Transverse colon (tissue), 4 donors: ENCODE data around the gene SOCS3. TPM values are rescaled to one million over a fixed set of nuclear protein-coding genes. Genes with fewer than 3 reads are reported as not detected.
A peak's percentile ranks its signal among the peaks of the same experiment; 100 is the strongest.
"Not testable (repeated sequence)": the region's sequence is repeated elsewhere in the genome, so short reads cannot be mapped to it uniquely, and the experiment has no call there.

ENCODE experiments used
- DNase-seq: peaks from one replicate; pipeline ENCODE4 v3.0.0-alpha.2; 2019
- H3K27ac ChIP-seq, 4 donors: fragments of 200-600 bp; sonication (generic); 2 replicates each; pipeline ENCODE4 v1.5.1; 2016 to 2018; ENCODE audit warnings: inconsistent platforms in 4 of 4
- H3K27me3 ChIP-seq: fragments of 200-600 bp; sonication (generic); 2 replicates; pipeline ENCODE4 v1.5.1; 2017; ENCODE audit warnings: inconsistent platforms
- H3K36me3 ChIP-seq, 4 donors: fragments of 200-600 bp; sonication (generic); 2 replicates each; pipeline ENCODE4 v1.5.1; 2017 to 2019; ENCODE audit warnings: inconsistent platforms in 4 of 4
- H3K4me1 ChIP-seq, 4 donors: fragments of 200-600 bp; sonication (generic); 2 replicates each; pipeline ENCODE4 v1.5.1; 2017 to 2020; ENCODE audit warnings: inconsistent platforms in 4 of 4
- H3K4me3 ChIP-seq, 4 donors: fragments of 200-600 bp; sonication (generic); 1 replicate in 1 of 4; 2 replicates in 3 of 4; pipeline versions ENCODE4 v1.5.1 to v1.6.1; 2017 to 2019; ENCODE audit warnings: inconsistent platforms in 4 of 4
- H3K9me3 ChIP-seq, 2 donors: fragments of 200-600 bp; sonication (generic); 2 replicates each; pipeline ENCODE4 v1.5.1; 2017 to 2019; ENCODE audit warnings: inconsistent platforms in 2 of 2
- CTCF ChIP-seq, 5 experiments: fragments of 200-600 bp in 3 of 5; fragments of 450-650 bp in 2 of 5; sonication (generic) in 3 of 5; IDR thresholded peaks; 1 replicate in 2 of 5; 2 replicates in 3 of 5; pipeline ENCODE4 v1.5.1; 2016 to 2017; ENCODE audit warnings: antibody characterized with exemption in 5 of 5, inconsistent platforms in 3 of 5, mild to moderate bottlenecking in 2 of 5, moderate library complexity in 1 of 5
- EP300 ChIP-seq: sonication (generic); formaldehyde crosslinking; IDR thresholded peaks from one replicate; pipeline ENCODE4 v1.6.1; 2017; ENCODE audit warnings: antibody characterized with exemption, low read depth
- POLR2A ChIP-seq: fragments of 450-650 bp; IDR thresholded peaks from one replicate; pipeline ENCODE4 v1.6.1; 2016; ENCODE audit warnings: antibody characterized with exemption, mild to moderate bottlenecking, moderate library complexity
- POLR2AphosphoS5 ChIP-seq, 3 donors: sonication (generic); formaldehyde crosslinking; IDR thresholded peaks; one replicate each; pipeline ENCODE4 v1.6.1; 2016; ENCODE audit warnings: antibody characterized with exemption in 3 of 3
- WGBS, 2 donors: methylation state at CpG; one replicate each; pipeline ENCODE4 v1.1.5; 2018; ENCODE audit warnings: low coverage in 1 of 2; 5-methylcytosine and 5-hydroxymethylcytosine counted together
- in situ Hi-C, 4 donors: fragments of 200-750 bp; cut with MboI; loops; one replicate each; pipeline versions ENCODE4 v1.15.0 to v1.15.1; 2017; ENCODE audit warnings: low sequenced_read_pairs in 3 of 4, low pct_ligation_motif_present in 1 of 4, low pct_unique_long_range_greater_than_20kb in 1 of 4
- intact Hi-C: fragments of 100-400 bp; cut with DNase I; formaldehyde crosslinking; loops from one replicate; pipeline ENCODE4 v1.15.1; 2023; ENCODE audit warnings: low total_unique reads
- total RNA-seq, 4 donors: library from RNA; depleted of rRNA; stranded (reverse); fragments of >200 nt; gene quantifications; one replicate each; pipeline ENCODE4 v1.1.0, GENCODE V29; 2016

SOCS3 gene
- total RNA-seq, 4 donors from 2014 or later = 22.3 to 230 (median 37.6) TPM

- H3K27me3 ChIP-seq = no peaks in the 10 kb centered on the region
- H3K36me3 ChIP-seq = no peaks in the 10 kb centered on the region
- H3K4me1 ChIP-seq = peaks cover 23 to 48% (median 45%) of the 10 kb centered on the region in 4 donors
- peak overlapping the region; percentile 85 to 95 (median 89) for H3K27ac ChIP-seq
- DNase-seq = peak; percentile 83
- in situ Hi-C loops = no loop called here
- H3K4me3 ChIP-seq = no peak overlapping the region
- TF ChIP-seq POLR2AphosphoS5 (IDR thresholded peaks at IDR 0.05) (peak in 2 of 3 donors; percentile 37), CTCF (IDR thresholded peaks at IDR 0.05) (no peak), POLR2A (peak; percentile 28)
- intact Hi-C loops = no loop called here
- WGBS, 2 donors = 13% methylated on average over 12 of the region's 12 CpGs; no CpG with 5 or more reads in 1 of the 2 donors
- no peaks in the 10 kb centered on the region for H3K9me3 ChIP-seq
These were observed 44.3 kb downstream of the SOCS3 start for GRCh38 chr17:78315355-78316114.

- Histone ChIP-seq H3K4me1 (peaks cover 23 to 48% (median 45%) of the 10 kb centered on the region in 4 donors), H3K4me3 (peak overlapping the region in 1 of 4 donors; percentile 57), H3K9me3 (no peaks in the 10 kb centered on the region), H3K36me3 (no peaks in the 10 kb centered on the region), H3K27ac (peak overlapping the region; percentile 85 to 95 (median 89)), H3K27me3 (no peaks in the 10 kb centered on the region)
- WGBS, 2 donors = 60 to 72% methylated on average over 1 to 12 of the region's 12 CpGs
- TF ChIP-seq POLR2A (no peak), POLR2AphosphoS5 (IDR thresholded peaks at IDR 0.05) (no peak), CTCF (IDR thresholded peaks at IDR 0.05) (peak in 1 of 5 experiments; percentile 25)
- in situ Hi-C loops = no loop called here
- intact Hi-C loops = no loop called here
- no peak for DNase-seq
These were observed 45.1 kb downstream of the SOCS3 start for GRCh38 chr17:78314683-78315354.

GRCh38 chr17:78313735-78314648 lies 45.9 kb downstream of the SOCS3 start:
- no peaks in the 10 kb centered on the region for H3K9me3 ChIP-seq
- H3K27me3 ChIP-seq = no peaks in the 10 kb centered on the region
- peak overlapping the region; percentile 0 to 57 (median 40) for H3K4me3 ChIP-seq
- TF ChIP-seq EP300 = peak; percentile 48
- TF ChIP-seq POLR2AphosphoS5 (IDR thresholded peaks at IDR 0.05) = peak; percentile 67 to 79 (median 75)
- TF ChIP-seq POLR2A = peak; percentile 35
- no peak for TF ChIP-seq CTCF (IDR thresholded peaks at IDR 0.05)
- DNase-seq = peak; percentile 92
- WGBS, 2 donors = 4% methylated on average over 51 of the region's 80 CpGs; no CpG with 5 or more reads in 1 of the 2 donors
- H3K36me3 ChIP-seq = no peaks in the 10 kb centered on the region
- peak overlapping the region; percentile 85 to 95 (median 89) for H3K27ac ChIP-seq
- in situ Hi-C loops (no loop called here), intact Hi-C loops (no loop called here)
- H3K4me1 ChIP-seq = peaks cover 23 to 48% (median 45%) of the 10 kb centered on the region in 4 donors

GRCh38 chr17:78309659-78310255 lies 50.1 kb downstream of the SOCS3 start:
- 93 to 98% methylated on average over 8 to 12 of the region's 12 CpGs for WGBS, 2 donors
- H3K27me3 ChIP-seq, H3K9me3 ChIP-seq, DNase-seq, H3K36me3 ChIP-seq, in situ Hi-C loops, H3K27ac ChIP-seq, intact Hi-C loops, H3K4me3 ChIP-seq: not testable (repeated sequence)
- H3K4me1 ChIP-seq = peaks cover 5 to 14% (median 10%) of the 10 kb centered on the region in 4 donors
